GM19193 (cell line): ENCODE measurements around the gene ARL6IP6.

ENCODE experiments used
- POLR2A ChIP-seq: IDR thresholded peaks from 4 replicates; pipeline ENCODE4 v1.6.1; 2011; ENCODE audit not compliant: insufficient read depth, insufficient read length; ENCODE audit errors: extremely low read depth

ARL6IP6 gene

DNA sequence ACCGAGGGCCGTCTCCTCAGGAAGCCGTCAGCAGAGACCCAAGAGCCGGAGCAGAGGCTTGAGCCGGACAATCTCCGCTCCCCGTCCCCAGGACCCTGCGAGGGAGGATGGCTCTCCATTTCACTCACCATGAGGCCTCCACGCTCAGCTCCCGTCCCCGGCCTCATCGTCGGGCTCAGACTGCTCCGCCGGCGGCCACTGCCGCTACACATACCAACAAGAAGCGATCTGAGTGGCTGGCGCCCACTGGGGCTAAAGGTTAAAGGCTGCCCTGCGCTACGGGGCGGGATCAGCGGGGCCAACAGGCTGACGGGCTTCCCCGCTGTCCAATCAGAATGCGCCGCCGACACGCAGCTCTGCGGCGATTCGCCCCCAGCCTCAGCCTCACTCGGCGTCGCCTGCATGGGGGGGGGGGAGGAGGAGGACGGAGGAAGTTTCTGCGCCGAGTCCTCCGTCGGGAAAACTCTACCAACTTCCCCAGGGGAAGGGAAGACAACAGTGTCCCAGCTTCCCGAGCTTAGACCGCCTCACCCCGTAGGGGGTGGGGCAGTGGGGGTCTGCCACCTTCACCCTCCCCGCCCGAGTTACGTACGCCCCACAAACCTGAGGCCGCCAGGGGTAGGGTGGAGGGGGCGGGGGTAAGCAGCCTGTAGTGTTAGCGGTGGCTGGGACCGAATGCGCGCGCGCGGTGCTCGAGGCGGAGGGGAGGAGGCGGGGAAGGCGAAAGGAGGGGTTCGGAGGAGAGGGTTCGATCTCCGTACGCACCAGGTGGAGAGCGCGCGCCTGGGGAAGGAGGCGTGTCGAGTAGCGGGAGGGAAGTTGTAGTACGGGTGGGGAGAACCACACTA lies 968 bp upstream of the ARL6IP6 start, which contains the start of gene PRPF40A:
Gene PRPF40A, minus strand, starts transcription at position 234 of the 848 bp plus-strand sequence. Its CDS starts 22 bp downstream, at position 212.
- TF ChIP-seq POLR2A = peak; percentile 88

DNA sequence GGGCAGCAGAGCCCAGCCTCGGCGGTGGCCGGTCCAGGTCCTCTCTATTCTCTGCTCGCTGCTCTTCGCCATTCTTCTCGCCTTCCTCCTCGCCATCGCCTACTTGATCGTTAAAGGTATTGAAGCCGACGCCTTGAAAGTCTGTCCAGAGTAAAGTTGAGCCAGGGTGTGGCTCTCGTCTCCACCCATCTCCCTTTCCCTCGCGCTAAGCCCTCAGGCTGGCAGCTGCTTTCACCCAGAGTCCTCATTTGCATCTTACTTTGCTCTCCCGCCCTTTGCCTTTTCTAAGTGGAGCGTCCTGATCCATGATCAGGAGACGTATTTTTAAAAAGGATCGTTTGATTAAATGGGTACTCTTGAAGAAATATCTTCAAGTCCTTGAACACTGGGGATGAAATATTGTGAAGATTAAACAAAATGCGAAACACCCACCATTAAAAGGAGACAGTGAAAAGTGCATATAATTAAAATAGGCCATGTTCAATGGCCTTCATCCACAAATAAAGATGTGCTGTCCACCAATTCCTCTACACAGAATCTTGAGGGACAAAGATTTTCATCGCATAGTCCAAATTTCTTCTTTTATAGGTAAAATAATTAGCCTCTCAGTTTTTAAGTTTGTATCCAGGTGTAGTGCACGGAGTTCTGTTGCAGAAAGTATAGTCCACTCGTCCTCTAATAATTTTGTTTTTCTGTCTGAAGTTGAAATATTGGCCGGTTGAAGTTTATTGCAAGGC lies 657 bp downstream of the ARL6IP6 start:
- no peak for TF ChIP-seq POLR2A

DNA sequence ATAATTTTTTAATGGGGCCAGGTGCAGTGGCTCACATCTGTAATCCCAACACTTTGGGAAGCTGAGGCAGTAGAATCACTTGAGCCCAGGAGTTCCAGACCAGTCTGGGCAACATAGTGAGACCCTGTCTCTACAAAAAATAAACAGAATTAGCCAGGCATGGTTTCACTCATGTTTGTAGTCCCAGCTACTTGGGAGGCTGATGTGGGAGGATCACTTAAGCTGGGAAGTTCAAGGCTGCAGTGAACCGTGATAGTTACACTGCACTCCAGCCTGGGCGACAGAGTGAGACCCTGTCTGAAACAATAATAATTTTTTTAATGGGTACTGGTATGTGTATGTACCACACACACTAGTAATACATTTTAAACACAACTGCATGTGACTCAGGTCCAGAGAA lies 2.4 kb downstream of the ARL6IP6 start:
- no peak for TF ChIP-seq POLR2A

DNA sequence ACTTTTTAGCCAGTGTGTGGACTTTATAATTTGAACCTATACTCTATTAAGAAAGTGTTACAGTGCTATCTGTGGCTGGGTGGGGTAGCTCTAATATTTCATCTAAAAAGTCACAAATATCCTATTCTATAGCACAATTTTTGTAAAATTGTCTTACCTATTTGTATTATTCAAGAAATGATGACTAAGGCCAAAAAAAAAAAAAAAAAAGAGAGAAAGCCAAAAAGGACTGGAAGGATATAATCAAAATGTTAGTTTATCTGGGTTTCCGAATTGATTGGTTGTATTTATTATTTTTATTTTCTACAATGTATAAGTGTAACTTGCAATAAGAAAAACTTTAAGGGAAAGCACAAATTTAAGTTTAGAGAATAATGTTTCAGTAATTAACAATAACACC lies 5.5 kb downstream of the ARL6IP6 start:
- no peak for TF ChIP-seq POLR2A

DNA sequence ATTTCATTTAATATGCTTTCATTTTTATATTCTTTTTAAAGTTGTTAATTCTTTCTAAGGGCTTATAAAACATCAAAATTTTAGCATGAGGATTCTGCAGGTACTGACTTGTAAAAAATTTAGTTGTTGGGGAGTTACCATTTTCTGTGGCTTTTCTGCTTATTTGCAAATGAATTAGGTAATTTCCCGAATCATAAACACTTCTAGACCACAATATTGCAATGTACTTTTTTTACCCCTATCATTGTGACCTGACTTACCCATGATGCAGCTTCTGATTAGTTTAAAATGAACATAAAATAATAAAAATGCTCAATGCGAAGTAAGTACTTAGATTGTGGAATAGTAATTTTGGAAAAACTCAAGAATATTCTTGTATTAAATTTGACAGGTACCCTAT lies 11.4 kb downstream of the ARL6IP6 start:
- no peak for TF ChIP-seq POLR2A

DNA sequence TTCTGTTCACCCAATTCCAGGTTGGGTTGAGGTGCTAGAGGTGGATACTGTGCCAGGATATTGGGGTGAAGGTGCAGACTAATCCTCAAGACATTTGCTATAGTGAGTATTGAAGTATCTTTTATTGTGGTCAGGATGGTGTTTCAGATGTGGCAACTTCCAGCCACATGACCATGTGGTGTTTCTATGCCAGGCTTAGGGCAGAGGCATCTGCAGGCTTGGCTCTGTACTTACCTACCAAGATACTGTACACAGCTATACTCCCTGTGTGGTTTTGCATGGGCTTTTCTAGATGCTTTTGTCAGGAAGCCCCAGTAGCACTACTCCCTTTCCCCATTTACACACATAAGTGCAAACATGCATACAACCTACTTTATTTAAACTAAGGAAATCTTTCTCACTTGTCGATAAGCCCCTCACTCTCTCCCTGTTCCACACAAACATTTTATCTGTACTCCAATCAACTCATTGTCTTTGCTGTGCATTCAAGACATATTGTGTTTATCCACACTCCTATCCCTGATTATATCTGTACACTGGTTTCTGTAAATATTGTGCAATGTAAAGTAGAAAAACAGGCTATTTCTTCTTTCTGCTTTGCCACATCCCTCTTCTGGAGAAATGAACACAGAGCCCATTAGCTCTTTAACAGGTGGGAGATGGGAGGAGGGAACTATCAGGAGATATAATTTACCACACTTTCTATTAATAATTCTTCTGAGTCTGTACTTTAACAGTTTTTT lies 12.3 kb downstream of the ARL6IP6 start:
- TF ChIP-seq POLR2A = no peak

DNA sequence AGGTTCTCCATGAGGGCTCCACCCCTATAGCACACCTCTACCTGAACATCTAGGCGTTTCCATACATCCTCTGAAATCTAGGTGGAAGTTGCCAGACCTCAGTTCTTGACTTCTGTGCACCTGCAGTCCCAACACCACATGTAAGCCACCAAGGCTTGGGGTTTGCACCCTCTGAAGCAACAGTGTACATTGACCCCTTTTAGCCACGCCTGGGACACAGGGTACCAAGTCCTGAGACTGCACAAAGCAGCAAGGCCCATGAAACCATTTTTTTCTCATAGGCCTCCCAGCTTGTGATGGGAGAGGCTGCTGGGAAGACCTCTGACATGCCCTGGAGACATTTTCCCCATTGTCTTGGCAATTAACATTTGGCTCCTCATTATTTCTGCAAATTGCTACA lies 20.0 kb downstream of the ARL6IP6 start:
- TF ChIP-seq POLR2A = no peak

DNA sequence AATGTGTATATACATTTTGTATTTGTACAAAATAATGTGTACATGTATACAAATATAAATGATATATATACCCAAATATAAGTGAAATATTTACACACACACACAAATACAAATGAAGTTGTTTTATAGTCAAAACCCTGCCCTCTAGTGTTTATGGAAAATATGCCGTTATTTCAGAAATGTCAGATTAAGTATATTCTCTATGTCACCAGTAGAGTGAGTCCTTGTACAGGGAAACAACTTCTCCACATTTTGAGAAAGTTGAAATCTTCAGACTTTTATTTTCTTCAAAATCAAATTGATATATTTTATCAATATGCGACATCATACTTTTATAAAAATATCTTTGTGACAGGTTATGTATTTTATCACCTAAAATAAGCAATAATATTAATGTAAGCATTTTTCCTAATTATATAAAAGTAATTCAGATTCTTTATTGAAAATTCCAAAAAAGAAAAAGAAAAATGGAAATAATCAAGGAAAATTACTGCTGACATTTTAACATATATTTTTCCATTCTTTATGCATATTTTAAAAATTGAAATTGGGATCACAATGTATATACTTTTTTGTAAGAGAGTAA lies 22.4 kb downstream of the ARL6IP6 start:
- TF ChIP-seq POLR2A = no peak

DNA sequence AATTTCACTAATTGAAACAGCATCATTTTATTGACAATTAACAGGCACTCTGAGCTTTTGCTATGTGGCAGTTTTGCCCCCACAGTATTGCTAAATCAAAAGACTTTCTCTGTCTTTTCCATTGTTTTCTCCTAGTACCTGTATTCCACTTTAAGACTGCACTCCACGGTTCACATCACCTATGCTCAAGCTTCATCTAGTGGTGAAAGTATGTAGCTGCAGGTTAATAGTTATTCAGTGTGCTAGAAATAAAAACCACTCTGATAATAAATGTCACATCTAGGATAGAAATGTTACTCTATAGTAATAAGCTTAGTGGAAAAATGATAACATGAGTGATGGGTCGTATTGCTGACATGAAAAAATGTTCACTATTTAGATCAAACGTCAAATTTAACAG lies 24.6 kb downstream of the ARL6IP6 start:
- no peak for TF ChIP-seq POLR2A

DNA sequence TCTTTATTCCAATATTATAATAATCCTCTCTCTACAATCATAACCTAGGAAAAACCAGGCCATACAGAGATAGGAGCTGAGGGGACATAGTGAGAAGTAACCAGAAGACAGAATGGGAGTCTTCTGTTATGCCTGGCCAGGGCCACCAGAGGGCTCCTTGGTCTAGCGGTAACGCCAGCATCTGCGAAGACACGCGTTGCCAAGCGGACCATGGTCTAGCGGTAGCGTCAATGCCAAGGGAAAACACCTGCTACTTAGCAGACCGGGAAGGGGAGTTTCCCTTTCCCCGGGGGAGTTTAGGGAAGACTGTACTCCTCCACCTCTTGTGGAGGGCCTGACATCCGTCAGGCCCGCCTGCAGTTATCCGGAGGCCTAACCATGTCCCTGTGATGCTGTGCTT lies 36.6 kb downstream of the ARL6IP6 start:
- no peak for TF ChIP-seq POLR2A

DNA sequence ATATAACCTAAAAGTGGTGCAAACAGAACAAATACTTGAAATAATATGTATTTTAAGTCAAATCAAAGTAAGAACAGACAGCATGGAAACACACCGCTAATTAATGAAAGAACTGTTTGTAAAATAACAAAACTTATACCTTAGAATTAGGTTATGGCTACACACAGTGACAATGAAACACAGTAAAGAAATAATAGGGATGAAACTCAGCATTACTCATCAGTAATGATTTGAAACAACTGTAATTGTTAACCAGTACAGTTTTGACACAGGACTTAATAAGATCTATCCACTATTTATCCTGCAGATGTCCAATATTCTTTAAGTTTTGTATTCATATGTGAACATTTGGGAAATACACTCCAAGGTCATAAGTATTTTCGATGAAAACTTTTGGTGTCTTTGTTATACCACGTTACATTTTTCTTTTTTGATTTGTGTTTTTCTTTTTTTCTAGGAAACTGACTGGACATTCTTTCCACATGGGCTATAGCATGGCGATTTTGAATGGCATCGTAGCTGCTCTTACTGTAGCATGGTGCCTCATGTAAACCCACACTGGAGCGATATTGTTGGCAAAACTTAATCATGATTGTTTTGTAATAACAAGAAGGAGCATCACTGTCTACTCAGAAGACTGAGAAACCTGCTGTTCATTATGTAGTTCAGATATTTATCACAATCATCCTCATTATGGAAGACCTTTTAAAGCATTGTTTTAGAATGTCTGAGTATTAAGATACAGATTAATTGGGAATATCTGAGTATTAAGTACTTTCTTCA lies 41.1 kb downstream of the ARL6IP6 start:
- no peak for TF ChIP-seq POLR2A

DNA sequence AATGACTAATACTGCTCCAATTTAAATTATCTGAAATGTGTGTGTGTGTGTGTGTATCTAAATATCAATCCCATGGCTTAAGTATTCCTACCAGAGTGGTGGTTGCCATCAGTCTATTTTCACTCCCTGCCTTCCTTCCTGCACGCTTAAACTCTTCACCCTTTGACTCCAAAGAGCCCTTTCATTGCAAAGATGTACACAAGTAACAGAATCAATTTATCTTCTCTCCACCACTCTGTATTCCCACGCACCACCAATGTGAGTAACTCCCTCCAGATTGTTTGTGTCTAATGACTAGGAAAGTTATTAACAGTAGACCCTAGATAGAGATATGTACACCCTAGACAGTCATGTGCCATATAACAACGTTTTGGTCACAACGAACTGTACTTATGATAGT lies 42.8 kb downstream of the ARL6IP6 start:
- no peak for TF ChIP-seq POLR2A

DNA sequence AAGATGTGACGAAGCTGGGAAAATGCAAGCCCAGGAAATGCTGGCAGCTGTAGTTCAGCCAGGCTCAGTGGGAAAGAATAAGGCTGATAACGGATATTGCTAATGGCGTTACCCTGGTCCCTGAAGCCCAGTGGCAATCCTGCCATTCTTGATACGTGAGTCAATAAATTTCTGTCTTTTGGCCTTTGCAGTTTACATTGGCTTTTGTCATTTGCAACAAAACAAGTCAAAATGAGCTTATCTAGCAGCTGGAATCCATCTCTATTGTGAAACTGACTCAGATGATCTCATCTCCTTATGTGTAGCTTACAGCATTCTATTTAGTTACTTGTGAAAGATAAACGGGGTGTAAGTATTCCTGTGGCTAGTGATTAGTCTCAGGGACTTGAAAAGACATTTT lies 43.8 kb downstream of the ARL6IP6 start:
- TF ChIP-seq POLR2A = no peak

DNA sequence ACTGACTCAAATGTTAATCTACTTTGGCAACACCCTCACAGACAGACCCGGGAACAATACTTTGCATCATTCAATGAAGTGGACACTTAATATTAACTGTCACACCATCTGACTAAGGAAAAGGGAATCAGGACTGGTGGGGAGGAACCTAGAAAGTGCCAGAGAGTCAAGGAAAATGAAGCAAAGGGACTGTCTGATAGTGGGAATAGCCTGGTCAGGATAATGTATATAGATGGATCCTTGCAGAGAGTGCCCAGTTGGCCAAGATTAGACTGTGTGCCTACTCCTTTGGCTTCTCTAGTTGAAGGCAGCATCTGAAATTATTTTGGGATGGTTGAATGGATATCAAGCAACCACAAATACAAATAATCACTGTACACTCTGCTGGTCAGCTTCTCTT lies 45.2 kb downstream of the ARL6IP6 start:
- TF ChIP-seq POLR2A = no peak

DNA sequence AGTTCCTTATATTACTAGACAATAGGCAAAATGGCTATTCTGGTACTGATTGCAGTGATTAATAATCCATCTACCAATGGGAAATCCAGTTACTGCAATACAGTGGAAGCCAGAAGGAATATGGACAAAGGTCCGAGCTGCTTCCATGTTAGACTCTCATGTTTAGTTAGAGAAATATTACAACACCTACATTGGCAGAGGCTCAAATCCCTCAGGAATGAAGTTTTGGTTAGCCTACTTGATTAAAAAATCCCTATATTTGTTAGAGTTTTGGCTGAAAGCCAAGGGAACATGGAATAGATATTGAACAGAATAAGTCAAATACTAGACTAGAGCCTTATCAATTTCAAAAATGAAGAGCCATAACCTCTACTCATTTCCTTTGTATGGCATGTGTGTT lies 48.5 kb downstream of the ARL6IP6 start:
- no peak for TF ChIP-seq POLR2A

DNA sequence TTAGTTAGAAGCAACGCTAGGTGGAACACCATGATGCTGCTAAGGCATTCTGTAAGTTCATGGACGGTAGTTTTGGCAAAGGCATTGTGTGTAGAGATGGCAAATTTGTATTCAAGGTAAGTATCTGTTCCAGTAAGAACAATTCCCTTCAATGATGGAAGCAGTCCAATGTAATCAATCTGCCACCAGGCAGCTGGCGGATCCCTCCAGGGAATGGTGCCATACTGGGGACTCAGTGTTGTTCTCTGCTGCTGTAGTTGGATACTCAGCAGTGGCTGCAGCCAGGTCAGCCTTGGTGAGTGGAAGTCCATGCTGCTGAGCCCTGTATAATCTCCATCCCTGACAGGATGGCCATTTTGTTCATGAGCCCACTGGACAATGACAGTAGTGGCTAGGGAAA lies 62.8 kb downstream of the ARL6IP6 start:
- no peak for TF ChIP-seq POLR2A
